ENCODE results near the gene KRT7. TPM values are rescaled to one million over a fixed set of nuclear protein-coding genes. Genes with fewer than 3 reads are reported as not detected.

Gene KRT7
- total RNA-seq, 3 donors from 2014 or later: 1.2 to 2.1 (median 1.5) TPM

GRCh38 chr12:52226446-52226845 is 6.6 kb upstream of the KRT7 start:
- ATAC-seq (no peak), DNase-seq (no peak)
- Mint-ChIP-seq H3K4me3 (no peak overlapping the region), H3K36me3 (ENCODE audit: insufficient read depth) (no peaks in the 10 kb centered on the region), H3K4me1 (ENCODE audit: low read depth) (peaks cover 11% of the 10 kb centered on the region), H3K27me3 (ENCODE audit: low read depth) (peaks cover 40% of the 10 kb centered on the region), H3K9me3 (no peaks in the 10 kb centered on the region)

DNA sequence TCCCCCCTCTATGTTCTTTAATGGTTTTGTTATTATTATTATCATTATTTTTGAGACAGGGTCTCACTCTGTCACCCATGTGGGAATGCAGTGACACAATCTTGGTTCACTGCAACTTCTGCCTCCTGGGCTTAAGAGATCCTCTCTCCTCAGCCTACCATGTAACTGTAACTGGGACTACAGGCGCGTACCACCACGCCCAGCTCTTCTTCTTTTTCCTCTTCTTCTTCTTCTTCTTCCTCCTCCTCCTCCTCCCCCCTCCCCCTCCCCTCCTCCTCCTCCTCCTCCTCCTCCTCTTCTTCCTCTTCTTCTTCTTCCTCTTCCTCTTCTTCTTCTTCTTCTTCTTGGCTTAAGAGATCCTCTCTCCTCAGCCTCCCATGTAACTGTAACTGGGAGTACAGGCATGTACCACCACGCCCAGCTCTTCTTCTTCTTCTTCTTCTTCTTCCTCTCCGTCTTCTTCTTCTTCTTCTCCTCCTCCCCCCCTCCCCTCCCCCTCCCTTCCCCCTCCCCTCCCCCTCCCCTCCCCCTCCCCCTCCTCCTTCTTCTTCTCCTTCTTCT is 5.4 kb upstream of the KRT7 start:
- Mint-ChIP-seq H3K27me3 (ENCODE audit: low read depth) (peaks cover 50% of the 10 kb centered on the region), H3K36me3 (ENCODE audit: insufficient read depth) (no peaks in the 10 kb centered on the region), H3K4me1 (ENCODE audit: low read depth) (peaks cover 6% of the 10 kb centered on the region), H3K9me3 (no peaks in the 10 kb centered on the region), H3K4me3 (no peak overlapping the region)
- ATAC-seq (no peak), DNase-seq (no peak)

- H3K4me1 Mint-ChIP-seq (ENCODE audit: low read depth): peaks cover 6% of the 10 kb centered on the region
- H3K4me3 Mint-ChIP-seq: no peak overlapping the region
- no peaks in the 10 kb centered on the region for H3K9me3 Mint-ChIP-seq
- H3K27me3 Mint-ChIP-seq (ENCODE audit: low read depth): peaks cover 51% of the 10 kb centered on the region
- ATAC-seq (no peak), DNase-seq (no peak)
- no peaks in the 10 kb centered on the region for H3K36me3 Mint-ChIP-seq (ENCODE audit: insufficient read depth)
Measured at GRCh38 chr12:52228366-52228765, 4.7 kb upstream of the KRT7 start.

DNA sequence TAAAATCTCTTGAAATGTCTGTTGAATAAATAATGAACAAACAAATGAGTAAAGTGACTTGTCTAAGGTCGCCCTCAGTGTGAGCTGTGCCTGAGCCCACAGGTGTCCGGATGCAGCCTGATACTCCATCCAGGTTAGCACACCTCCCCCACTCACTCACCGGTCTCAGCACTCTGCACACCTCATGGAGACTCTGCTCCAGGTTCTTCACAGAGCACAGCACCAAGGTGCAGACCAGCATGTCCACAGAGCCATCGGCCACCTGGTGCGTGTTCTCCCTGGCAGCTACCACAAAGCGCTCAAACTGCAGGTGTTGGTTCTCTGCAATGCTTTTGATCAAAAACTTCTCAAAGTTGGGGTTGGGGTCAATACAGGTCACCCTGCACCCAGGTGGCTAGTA is 4.1 kb upstream of the KRT7 start:
- Mint-ChIP-seq H3K4me1 (ENCODE audit: low read depth) (peaks cover 5% of the 10 kb centered on the region), H3K4me3 (no peak overlapping the region), H3K9me3 (no peaks in the 10 kb centered on the region), H3K27me3 (ENCODE audit: low read depth) (peaks cover 52% of the 10 kb centered on the region), H3K36me3 (ENCODE audit: insufficient read depth) (no peaks in the 10 kb centered on the region)
- ATAC-seq (no peak), DNase-seq (no peak)

DNA sequence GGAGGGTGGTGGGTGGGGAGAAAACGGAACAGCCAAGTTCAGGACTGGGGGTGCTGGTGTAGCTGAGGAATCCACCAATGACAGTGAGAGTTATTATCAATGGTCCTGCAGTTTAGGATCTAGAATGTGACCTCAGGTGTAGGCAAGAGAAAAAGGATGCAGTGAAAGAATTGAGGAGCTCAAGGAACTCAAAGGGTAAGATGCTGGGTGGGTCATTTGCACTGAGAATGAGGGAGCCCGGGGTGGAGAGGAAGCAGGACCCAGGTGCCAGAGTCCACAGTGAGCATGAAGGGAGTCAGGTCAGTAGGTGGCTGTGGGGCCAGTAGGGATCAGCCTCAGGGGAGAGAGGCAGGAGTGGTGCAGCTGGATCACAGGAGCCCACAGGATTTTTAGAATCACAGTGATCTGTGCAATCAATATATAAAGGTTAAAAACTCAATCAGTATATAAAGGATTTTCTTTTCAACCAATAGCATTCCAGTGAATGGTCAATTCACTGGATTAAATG is 3.2 kb upstream of the KRT7 start:
- Mint-ChIP-seq H3K4me1 (ENCODE audit: low read depth) (no peaks in the 10 kb centered on the region), H3K4me3 (no peak overlapping the region), H3K9me3 (no peaks in the 10 kb centered on the region), H3K36me3 (ENCODE audit: insufficient read depth) (no peaks in the 10 kb centered on the region), H3K27me3 (ENCODE audit: low read depth) (peaks cover 51% of the 10 kb centered on the region)
- no peak for ATAC-seq
- no peak for DNase-seq

GRCh38 chr12:52230364-52231281 is 2.4 kb upstream of the KRT7 start:
- ATAC-seq (no peak), DNase-seq (no peak)
- H3K27me3 Mint-ChIP-seq (ENCODE audit: low read depth): peaks cover 53% of the 10 kb centered on the region

GRCh38 chr12:52231305-52232202 is 1.5 kb upstream of the KRT7 start:
- DNase-seq: no peak
- H3K27me3 Mint-ChIP-seq (ENCODE audit: low read depth): peaks cover 48% of the 10 kb centered on the region

More at GRCh38 chr12:52230364-52231281, 2.4 kb upstream of the KRT7 start:
- no peaks in the 10 kb centered on the region for H3K9me3 Mint-ChIP-seq
- no peak overlapping the region for H3K4me3 Mint-ChIP-seq
- no peaks in the 10 kb centered on the region for H3K4me1 Mint-ChIP-seq (ENCODE audit: low read depth)
- no peaks in the 10 kb centered on the region for H3K36me3 Mint-ChIP-seq (ENCODE audit: insufficient read depth)

GRCh38 chr12:52232203-52232673 is 805 bp upstream of the KRT7 start:
- Mint-ChIP-seq H3K27me3 (ENCODE audit: low read depth) (peaks cover 48% of the 10 kb centered on the region), H3K9me3 (no peaks in the 10 kb centered on the region), H3K36me3 (ENCODE audit: insufficient read depth) (no peaks in the 10 kb centered on the region), H3K4me3 (no peak overlapping the region), H3K4me1 (ENCODE audit: low read depth) (no peaks in the 10 kb centered on the region)
- no peak for ATAC-seq
- DNase-seq: no peak

More at GRCh38 chr12:52231305-52232202, 1.5 kb upstream of the KRT7 start:
- Mint-ChIP-seq H3K4me3 (no peak overlapping the region), H3K9me3 (no peaks in the 10 kb centered on the region), H3K36me3 (ENCODE audit: insufficient read depth) (no peaks in the 10 kb centered on the region), H3K4me1 (ENCODE audit: low read depth) (no peaks in the 10 kb centered on the region)
- ATAC-seq: no peak

DNA sequence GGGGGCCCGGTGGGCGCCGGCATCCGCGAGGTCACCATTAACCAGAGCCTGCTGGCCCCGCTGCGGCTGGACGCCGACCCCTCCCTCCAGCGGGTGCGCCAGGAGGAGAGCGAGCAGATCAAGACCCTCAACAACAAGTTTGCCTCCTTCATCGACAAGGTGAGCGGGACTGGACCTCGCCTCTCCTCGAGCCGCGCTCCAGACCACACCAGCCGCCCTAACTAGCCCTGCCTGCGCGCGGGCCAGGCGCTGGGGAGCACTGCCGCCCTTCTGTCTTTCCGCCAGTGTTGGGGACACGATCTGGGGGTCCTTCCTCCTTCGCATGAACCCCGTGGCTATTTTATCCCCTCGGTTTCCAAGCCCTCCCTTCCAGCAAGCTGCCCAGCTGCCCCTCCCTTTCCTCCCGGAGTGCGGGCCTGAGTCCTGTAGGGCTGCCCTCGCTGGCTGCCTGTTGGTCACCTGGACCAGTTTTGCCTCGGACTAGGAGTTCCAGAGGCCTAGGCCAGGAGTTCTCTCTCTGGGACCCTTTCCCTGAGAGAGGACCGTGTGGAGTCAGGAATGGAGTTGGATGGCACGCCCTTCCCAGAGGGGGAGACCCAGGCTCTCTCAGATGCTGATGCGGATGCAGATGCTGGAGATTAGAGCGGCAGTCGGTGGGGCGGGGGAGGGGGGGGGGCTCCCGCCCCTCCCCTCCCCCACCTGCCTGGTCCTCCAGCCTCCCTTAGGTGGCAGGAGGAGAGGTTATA is 592 bp downstream of the KRT7 start:
- ATAC-seq: no peak
- no peaks in the 10 kb centered on the region for H3K9me3 Mint-ChIP-seq
- H3K36me3 Mint-ChIP-seq (ENCODE audit: insufficient read depth): no peaks in the 10 kb centered on the region
- DNase-seq: no peak
- H3K4me1 Mint-ChIP-seq (ENCODE audit: low read depth): no peaks in the 10 kb centered on the region
- peaks cover 48% of the 10 kb centered on the region for H3K27me3 Mint-ChIP-seq (ENCODE audit: low read depth)
- no peak overlapping the region for H3K4me3 Mint-ChIP-seq

DNA sequence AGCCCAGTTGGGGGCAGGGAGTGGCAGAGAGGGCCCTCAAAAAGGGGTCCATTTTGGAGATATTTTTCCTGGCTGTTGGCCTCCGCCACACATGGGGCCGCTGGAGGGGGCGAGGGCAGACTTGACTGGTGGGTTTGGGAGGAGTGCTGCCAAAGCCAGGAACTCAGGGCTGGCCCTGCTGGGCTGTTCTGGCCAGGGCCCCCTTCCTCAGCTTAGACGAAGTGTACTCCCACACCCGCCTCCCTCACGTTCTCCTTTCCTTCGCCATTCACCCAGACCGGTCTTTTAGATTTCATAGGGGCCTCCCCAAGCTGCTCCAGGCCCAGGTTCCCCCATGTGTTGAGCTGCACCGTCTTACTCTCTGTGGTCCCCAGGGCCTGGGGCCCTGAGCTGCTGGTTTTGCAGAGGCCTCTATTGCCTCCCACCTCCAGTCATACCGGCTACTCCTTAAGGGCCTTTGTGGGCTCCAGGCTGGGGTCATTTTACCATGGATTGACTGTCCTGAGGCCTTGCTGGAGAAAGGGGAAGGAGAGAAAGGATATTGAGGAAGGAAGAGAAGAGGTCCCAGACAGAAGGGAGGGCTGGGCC is 1.3 kb downstream of the KRT7 start:
- Mint-ChIP-seq H3K36me3 (ENCODE audit: insufficient read depth) (no peaks in the 10 kb centered on the region), H3K4me1 (ENCODE audit: low read depth) (no peaks in the 10 kb centered on the region), H3K9me3 (no peaks in the 10 kb centered on the region), H3K4me3 (no peak overlapping the region), H3K27me3 (ENCODE audit: low read depth) (peaks cover 48% of the 10 kb centered on the region)
- DNase-seq (no peak), ATAC-seq (no peak)

GRCh38 chr12:52235001-52235764 is 2.1 kb downstream of the KRT7 start:
- no peaks in the 10 kb centered on the region for H3K36me3 Mint-ChIP-seq (ENCODE audit: insufficient read depth)
- H3K27me3 Mint-ChIP-seq (ENCODE audit: low read depth): peaks cover 41% of the 10 kb centered on the region
- no peaks in the 10 kb centered on the region for H3K4me1 Mint-ChIP-seq (ENCODE audit: low read depth)
- H3K4me3 Mint-ChIP-seq: no peak overlapping the region
- DNase-seq (no peak), ATAC-seq (no peak)
- H3K9me3 Mint-ChIP-seq: no peaks in the 10 kb centered on the region

DNA sequence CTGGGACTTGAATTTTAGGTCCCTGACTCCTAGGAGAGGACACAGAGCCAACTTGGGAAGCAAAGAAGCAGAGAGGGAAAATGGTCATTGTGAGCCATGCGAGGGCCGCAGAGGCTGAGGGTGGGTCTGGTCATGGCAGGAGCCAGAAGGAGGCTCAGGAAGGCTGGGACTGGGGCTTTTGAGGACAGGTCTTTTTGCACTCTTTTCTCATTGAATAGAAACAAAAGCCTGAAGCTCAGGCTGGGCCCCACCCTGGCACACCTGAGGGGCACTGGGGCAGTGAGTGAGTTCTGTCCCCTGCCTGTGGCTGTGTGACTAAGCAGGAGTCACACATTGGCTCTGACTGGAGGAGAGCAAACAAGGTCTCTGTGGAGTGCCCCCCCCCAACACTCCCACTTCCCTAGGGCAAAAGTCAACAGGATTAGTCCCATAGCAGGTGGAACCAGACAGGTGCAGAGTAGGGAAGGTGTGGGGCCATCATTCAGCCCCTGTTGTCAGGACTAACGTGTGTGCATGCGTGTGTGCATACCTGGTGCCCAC is 2.8 kb downstream of the KRT7 start:
- H3K4me3 Mint-ChIP-seq: no peak overlapping the region
- H3K4me1 Mint-ChIP-seq (ENCODE audit: low read depth): no peaks in the 10 kb centered on the region
- no peak for ATAC-seq
- DNase-seq: no peak
- H3K27me3 Mint-ChIP-seq (ENCODE audit: low read depth): peaks cover 37% of the 10 kb centered on the region
- H3K9me3 Mint-ChIP-seq: no peaks in the 10 kb centered on the region
- no peaks in the 10 kb centered on the region for H3K36me3 Mint-ChIP-seq (ENCODE audit: insufficient read depth)
